ENCODE measurements around the gene KANSL1.

KANSL1 gene

GRCh38 chr17:46144246-46144645 is 49.0 kb downstream of the KANSL1 start:
- in situ Hi-C loops (cut with MboI; ENCODE audit: low sequenced_read_pairs) = no loop called here

- in situ Hi-C loops (cut with MboI; ENCODE audit: low sequenced_read_pairs) = no loop called here
These were observed 49.4 kb downstream of the KANSL1 start for GRCh38 chr17:46143827-46144236.

- in situ Hi-C loops (cut with MboI; ENCODE audit: low sequenced_read_pairs) = no loop called here
These were observed 51.6 kb downstream of the KANSL1 start for GRCh38 chr17:46141645-46142044.

- in situ Hi-C loops (cut with MboI; ENCODE audit: low sequenced_read_pairs) = no loop called here
These were observed 52.5 kb downstream of the KANSL1 start for GRCh38 chr17:46140645-46141197.

GRCh38 chr17:46139432-46140210 is 53.6 kb downstream of the KANSL1 start:
- in situ Hi-C loops (cut with MboI; ENCODE audit: low sequenced_read_pairs) = no loop called here

- in situ Hi-C loops (cut with MboI; ENCODE audit: low sequenced_read_pairs) = no loop called here
These were observed 54.8 kb downstream of the KANSL1 start for GRCh38 chr17:46138473-46138872.

GRCh38 chr17:46136820-46137219 is 56.4 kb downstream of the KANSL1 start:
- in situ Hi-C loops (cut with MboI; ENCODE audit: low sequenced_read_pairs) = no loop called here

- in situ Hi-C loops (cut with MboI; ENCODE audit: low sequenced_read_pairs) = no loop called here
These were observed 57.2 kb downstream of the KANSL1 start for GRCh38 chr17:46135879-46136563.

GRCh38 chr17:46135126-46135812 is 58.0 kb downstream of the KANSL1 start:
- in situ Hi-C loops (cut with MboI; ENCODE audit: low sequenced_read_pairs) = no loop called here

- in situ Hi-C loops (cut with MboI; ENCODE audit: low sequenced_read_pairs) = no loop called here
These were observed 63.9 kb downstream of the KANSL1 start for GRCh38 chr17:46129302-46129701.

GRCh38 chr17:46128453-46128852 is 64.8 kb downstream of the KANSL1 start:
- in situ Hi-C loops (cut with MboI; ENCODE audit: low sequenced_read_pairs) = no loop called here

- in situ Hi-C loops (cut with MboI; ENCODE audit: low sequenced_read_pairs) = no loop called here
These were observed 65.7 kb downstream of the KANSL1 start for GRCh38 chr17:46127524-46127923.

- in situ Hi-C loops (cut with MboI; ENCODE audit: low sequenced_read_pairs) = no loop called here
These were observed 66.4 kb downstream of the KANSL1 start for GRCh38 chr17:46126840-46127239.

GRCh38 chr17:46125831-46126230 is 67.4 kb downstream of the KANSL1 start:
- in situ Hi-C loops (cut with MboI; ENCODE audit: low sequenced_read_pairs) = no loop called here

- in situ Hi-C loops (cut with MboI; ENCODE audit: low sequenced_read_pairs) = no loop called here
These were observed 68.3 kb downstream of the KANSL1 start for GRCh38 chr17:46124695-46125592.

GRCh38 chr17:46123607-46124006 is 69.6 kb downstream of the KANSL1 start:
- in situ Hi-C loops (cut with MboI; ENCODE audit: low sequenced_read_pairs) = no loop called here

GRCh38 chr17:46122486-46122871 is 70.8 kb downstream of the KANSL1 start:
- in situ Hi-C loops (cut with MboI; ENCODE audit: low sequenced_read_pairs) = no loop called here

- in situ Hi-C loops (cut with MboI; ENCODE audit: low sequenced_read_pairs) = no loop called here
These were observed 71.3 kb downstream of the KANSL1 start for GRCh38 chr17:46121841-46122485.

- in situ Hi-C loops (cut with MboI; ENCODE audit: low sequenced_read_pairs) = no loop called here
These were observed 72.0 kb downstream of the KANSL1 start for GRCh38 chr17:46121165-46121764.

GRCh38 chr17:46120537-46120936 is 72.7 kb downstream of the KANSL1 start:
- in situ Hi-C loops (cut with MboI; ENCODE audit: low sequenced_read_pairs) = no loop called here

Data from HL-60/S4 (cell line).